GM18505 (cell line): ENCODE measurements around the gene RNPEP.
A peak's percentile ranks its signal among the peaks of the same experiment; 100 is the strongest.
"Not testable (repeated sequence)": the region's sequence is repeated elsewhere in the genome, so short reads cannot be mapped to it uniquely, and the experiment has no call there.

Experiments used
- ATAC-seq: cut with Tn5 transposase; IDR thresholded peaks from one replicate; pipeline ENCODE4 v1.9.1; 2021; ENCODE audit not compliant: unreplicated experiment
- POLR2A ChIP-seq: IDR thresholded peaks from 4 replicates; pipeline ENCODE4 v1.6.1; 2011; ENCODE audit warnings: borderline replicate concordance; ENCODE audit not compliant: insufficient read depth, insufficient read length; ENCODE audit errors: extremely low read depth

The RNPEP gene

GRCh38 chr1:201982623-201983379, at the start of gene RNPEP:
TSS of gene RNPEP (plus strand) at chr1:201982648. CDS start at chr1:201982667, 19 bp downstream.
- peak; percentile 76 for TF ChIP-seq POLR2A
- peak; percentile 72 for ATAC-seq

GRCh38 chr1:201933840-201934430, 48.5 kb upstream of the RNPEP start:
- no peak for ATAC-seq
- no peak for TF ChIP-seq POLR2A

- TF ChIP-seq POLR2A = no peak
- no peak for ATAC-seq
Measured at GRCh38 chr1:201937624-201938213, 44.7 kb upstream of the RNPEP start.

GRCh38 chr1:201938440-201939035, 43.9 kb upstream of the RNPEP start:
- no peak for TF ChIP-seq POLR2A
- no peak for ATAC-seq

GRCh38 chr1:201939148-201939547, 43.3 kb upstream of the RNPEP start:
- no peak for TF ChIP-seq POLR2A

GRCh38 chr1:201939574-201939973, 42.9 kb upstream of the RNPEP start:
- no peak for TF ChIP-seq POLR2A
- ATAC-seq = no peak

More at GRCh38 chr1:201939148-201939547, 43.3 kb upstream of the RNPEP start:
- no peak for ATAC-seq

- not testable (repeated sequence) for ATAC-seq
Measured at GRCh38 chr1:201940316-201940715, 42.1 kb upstream of the RNPEP start.

GRCh38 chr1:201941420-201942128, 40.9 kb upstream of the RNPEP start:
- no peak for TF ChIP-seq POLR2A
- no peak for ATAC-seq

- TF ChIP-seq POLR2A = no peak
- no peak for ATAC-seq
Measured at GRCh38 chr1:201942129-201942495, 40.3 kb upstream of the RNPEP start.

GRCh38 chr1:201944002-201944401, 38.4 kb upstream of the RNPEP start:
- TF ChIP-seq POLR2A = no peak
- ATAC-seq = no peak

GRCh38 chr1:201944639-201945038, 37.8 kb upstream of the RNPEP start:
- TF ChIP-seq POLR2A = no peak
- ATAC-seq = no peak

GRCh38 chr1:201945157-201945556, 37.3 kb upstream of the RNPEP start:
- no peak for ATAC-seq
- TF ChIP-seq POLR2A = no peak

- no peak for TF ChIP-seq POLR2A
- ATAC-seq = no peak
Measured at GRCh38 chr1:201945863-201946223, 36.6 kb upstream of the RNPEP start.

- ATAC-seq = no peak
- no peak for TF ChIP-seq POLR2A
Measured at GRCh38 chr1:201946224-201946908, 36.1 kb upstream of the RNPEP start, which contains the start of gene LMOD1. TSS of gene LMOD1 (minus strand) at chr1:201946548. CDS start at chr1:201946340, 208 bp downstream.

- no peak for ATAC-seq
- no peak for TF ChIP-seq POLR2A
Measured at GRCh38 chr1:201947697-201948008, 34.8 kb upstream of the RNPEP start.
